ENCODE measurements around the gene UROC1. TPM values are rescaled to one million over a fixed set of nuclear protein-coding genes. Genes with fewer than 3 reads are reported as not detected.

UROC1 gene
- total RNA-seq, 1 donor = not detected

DNA sequence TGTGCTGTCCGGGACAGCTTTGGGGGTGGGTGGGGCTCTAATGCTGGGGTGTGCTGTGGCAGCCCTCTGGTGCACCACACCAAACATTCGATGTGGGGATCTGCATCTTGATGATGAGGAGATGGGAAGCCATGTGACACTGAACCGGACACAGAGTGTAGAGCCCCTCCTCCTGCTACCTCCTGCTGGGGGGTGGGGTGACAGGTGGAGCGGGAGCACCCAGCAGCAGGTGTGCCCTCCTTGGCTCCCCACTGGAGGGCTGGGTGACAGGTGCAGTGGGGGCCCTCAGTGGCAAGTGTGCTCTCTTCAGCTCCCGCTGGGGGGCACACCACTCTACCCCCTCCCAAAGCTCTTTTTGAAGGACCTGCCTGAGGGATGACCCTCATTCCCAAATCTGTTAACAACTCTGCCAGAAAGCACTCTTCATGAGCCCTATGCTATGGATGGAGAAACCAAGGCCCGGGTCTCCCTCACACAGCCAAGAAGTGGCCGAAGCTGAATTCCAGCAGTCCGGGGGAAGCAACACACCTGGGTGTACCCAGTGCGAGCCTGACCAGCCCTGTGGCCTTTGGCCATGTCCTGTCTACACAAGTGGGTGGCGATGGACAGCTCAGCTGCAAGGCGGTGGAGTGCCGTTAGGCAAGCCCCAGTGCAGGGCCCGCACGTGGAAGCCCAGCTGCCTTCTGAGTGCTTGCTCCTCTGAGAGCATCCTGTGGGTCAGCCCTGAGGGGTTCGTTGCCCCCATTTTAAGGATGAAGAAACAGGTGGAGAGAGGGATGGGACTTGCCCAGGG is 609 bp upstream of the UROC1 start:
- Histone ChIP-seq H3K79me2 (ENCODE audit: insufficient read depth, low read length) (no peaks in the 10 kb centered on the region), H2AFZ (ENCODE audit: low read length) (no peak overlapping the region), H3K4me3 (ENCODE audit: insufficient read depth, low read length) (no peak overlapping the region), H3K4me2 (ENCODE audit: insufficient read depth, low read length) (no peak overlapping the region), H3K9me3 (ENCODE audit: low read depth, low read length) (no peaks in the 10 kb centered on the region), H3K27ac (ENCODE audit: low read depth, low read length) (no peak overlapping the region), H3K4me1 (ENCODE audit: insufficient read depth, low read length) (no peaks in the 10 kb centered on the region), H3K27me3 (ENCODE audit: insufficient read depth, low read length) (peaks cover 16% of the 10 kb centered on the region), H4K20me1 (ENCODE audit: insufficient read depth, low read length) (no peaks in the 10 kb centered on the region), H3K36me3 (ENCODE audit: insufficient read depth, low read length) (no peaks in the 10 kb centered on the region)
- peak; percentile 64 for DNase-seq (ENCODE audit: insufficient read length, low spot score, missing footprints)
- TF ChIP-seq, protein P1, sequence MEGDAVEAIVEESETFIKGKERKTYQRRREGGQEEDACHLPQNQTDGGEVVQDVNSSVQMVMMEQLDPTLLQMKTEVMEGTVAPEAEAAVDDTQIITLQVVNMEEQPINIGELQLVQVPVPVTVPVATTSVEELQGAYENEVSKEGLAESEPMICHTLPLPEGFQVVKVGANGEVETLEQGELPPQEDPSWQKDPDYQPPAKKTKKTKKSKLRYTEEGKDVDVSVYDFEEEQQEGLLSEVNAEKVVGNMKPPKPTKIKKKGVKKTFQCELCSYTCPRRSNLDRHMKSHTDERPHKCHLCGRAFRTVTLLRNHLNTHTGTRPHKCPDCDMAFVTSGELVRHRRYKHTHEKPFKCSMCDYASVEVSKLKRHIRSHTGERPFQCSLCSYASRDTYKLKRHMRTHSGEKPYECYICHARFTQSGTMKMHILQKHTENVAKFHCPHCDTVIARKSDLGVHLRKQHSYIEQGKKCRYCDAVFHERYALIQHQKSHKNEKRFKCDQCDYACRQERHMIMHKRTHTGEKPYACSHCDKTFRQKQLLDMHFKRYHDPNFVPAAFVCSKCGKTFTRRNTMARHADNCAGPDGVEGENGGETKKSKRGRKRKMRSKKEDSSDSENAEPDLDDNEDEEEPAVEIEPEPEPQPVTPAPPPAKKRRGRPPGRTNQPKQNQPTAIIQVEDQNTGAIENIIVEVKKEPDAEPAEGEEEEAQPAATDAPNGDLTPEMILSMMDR (IDR thresholded peaks at IDR 0.05; ENCODE audit: extremely low read depth, low read depth, low read length) = no peak

DNA sequence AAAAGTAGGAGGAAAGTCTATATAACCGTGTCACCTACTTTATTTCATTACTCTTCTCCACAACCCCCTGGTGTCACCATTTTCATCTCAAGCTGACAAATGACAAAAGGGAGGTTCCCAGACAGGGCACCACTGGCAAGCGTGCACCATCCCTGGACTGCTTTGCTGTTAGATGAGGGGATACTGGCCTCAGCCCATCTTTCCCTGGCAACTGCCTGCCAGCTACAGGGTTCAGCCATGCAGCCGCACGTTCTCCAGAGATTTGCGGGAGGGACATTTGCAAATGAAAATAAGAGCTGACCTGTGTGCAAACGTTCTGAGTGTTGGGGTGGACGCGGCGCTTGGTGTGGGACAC is 660 bp downstream of the UROC1 start:
- Histone ChIP-seq H3K9me3 (ENCODE audit: low read depth, low read length) (no peaks in the 10 kb centered on the region), H3K4me1 (ENCODE audit: insufficient read depth, low read length) (no peaks in the 10 kb centered on the region), H3K27ac (ENCODE audit: low read depth, low read length) (no peak overlapping the region), H4K20me1 (ENCODE audit: insufficient read depth, low read length) (no peaks in the 10 kb centered on the region), H3K79me2 (ENCODE audit: insufficient read depth, low read length) (no peaks in the 10 kb centered on the region), H2AFZ (ENCODE audit: low read length) (no peak overlapping the region), H3K36me3 (ENCODE audit: insufficient read depth, low read length) (no peaks in the 10 kb centered on the region), H3K4me3 (ENCODE audit: insufficient read depth, low read length) (no peak overlapping the region), H3K4me2 (ENCODE audit: insufficient read depth, low read length) (no peak overlapping the region), H3K27me3 (ENCODE audit: insufficient read depth, low read length) (peaks cover 8% of the 10 kb centered on the region)
- TF ChIP-seq, protein P1 (IDR thresholded peaks at IDR 0.05; ENCODE audit: extremely low read depth, low read depth, low read length) = no peak
- DNase-seq (ENCODE audit: insufficient read length, low spot score, missing footprints) = peak; percentile 82

DNA sequence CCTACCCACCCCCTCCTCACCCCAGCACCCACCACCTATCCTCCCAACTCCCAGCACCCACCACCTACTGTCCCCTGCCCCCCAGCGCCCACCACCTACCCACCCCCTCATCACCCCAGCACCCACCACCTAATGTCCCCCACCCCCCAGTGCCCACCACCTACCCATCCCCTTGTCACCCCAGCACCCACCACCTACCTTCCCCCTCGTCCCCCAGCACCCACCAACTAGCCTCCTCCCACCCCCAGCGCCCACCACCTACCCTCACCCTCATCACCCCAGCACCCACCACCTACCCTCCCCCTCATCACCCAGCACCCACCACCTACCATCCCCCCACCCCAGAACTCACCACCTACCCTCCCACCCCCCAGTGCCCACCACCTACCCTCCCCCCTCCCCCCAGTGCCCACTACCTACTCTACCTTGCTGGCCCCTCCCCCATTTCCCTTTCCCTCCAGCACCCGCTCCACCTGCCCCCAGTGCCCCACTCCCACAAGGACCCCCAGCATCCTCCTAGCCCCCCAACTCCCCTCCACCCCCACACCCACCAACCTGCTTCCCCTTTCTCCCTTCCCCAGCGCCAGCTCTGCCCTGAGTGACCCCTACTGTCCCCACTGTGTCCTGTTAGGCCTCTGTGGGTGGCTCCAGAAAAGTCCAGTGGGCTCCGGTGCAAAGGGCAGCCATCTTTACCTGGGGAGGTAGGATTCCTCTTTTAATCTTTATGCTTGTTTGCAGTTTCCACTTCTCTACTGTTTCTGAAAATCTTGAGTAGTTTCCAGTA is 1.2 kb downstream of the UROC1 start:
- Histone ChIP-seq H3K9me3 (ENCODE audit: low read depth, low read length) (no peaks in the 10 kb centered on the region), H3K4me2 (ENCODE audit: insufficient read depth, low read length) (no peak overlapping the region), H3K27me3 (ENCODE audit: insufficient read depth, low read length) (peaks cover 8% of the 10 kb centered on the region)

More for the DNA sequence above, 1.2 kb downstream of the UROC1 start:
- H4K20me1 ChIP-seq (ENCODE audit: insufficient read depth, low read length) = no peaks in the 10 kb centered on the region
- H3K36me3 ChIP-seq (ENCODE audit: insufficient read depth, low read length) = no peaks in the 10 kb centered on the region
- no peaks in the 10 kb centered on the region for H3K4me1 ChIP-seq (ENCODE audit: insufficient read depth, low read length)
- no peak overlapping the region for H2AFZ ChIP-seq (ENCODE audit: low read length)
- no peak overlapping the region for H3K4me3 ChIP-seq (ENCODE audit: insufficient read depth, low read length)
- no peaks in the 10 kb centered on the region for H3K79me2 ChIP-seq (ENCODE audit: insufficient read depth, low read length)
- peak; percentile 65 for DNase-seq (ENCODE audit: insufficient read length, low spot score, missing footprints)
- TF ChIP-seq, protein P1 (IDR thresholded peaks at IDR 0.05; ENCODE audit: extremely low read depth, low read depth, low read length) = no peak
- no peak overlapping the region for H3K27ac ChIP-seq (ENCODE audit: low read depth, low read length)
